GM08714 (cell line): ENCODE results near the gene HACD4.

Source experiments
- H3K4me3 ChIP-seq: fragments of 200-500 bp; sonication (Bioruptor generic); 2 replicates; pipeline ENCODE4 v1.5.1; 2014; ENCODE audit warnings: mild to moderate bottlenecking, low read length, inconsistent platforms
- ZNF274 ChIP-seq: IDR thresholded peaks from 2 replicates; pipeline ENCODE4 v1.6.1; 2012; ENCODE audit warnings: mild to moderate bottlenecking, low read depth, low read length

Gene HACD4

GRCh38 chr9:20962536-20963225 lies 68.8 kb downstream of the HACD4 start:
- no peak overlapping the region for H3K4me3 ChIP-seq
- no peak for TF ChIP-seq ZNF274

- TF ChIP-seq ZNF274, result no peak
- no peak overlapping the region for H3K4me3 ChIP-seq
These were observed 80.7 kb downstream of the HACD4 start for GRCh38 chr9:20950707-20951106.
